K562 (cell line): ENCODE measurements around the gene JMJD1C.

Experiments used
- CTCF ChIP-seq, 3 experiments: IDR thresholded peaks in 2 of 3; conservative IDR thresholded peaks in 1 of 3; 2 replicates each; pipeline ENCODE4 v1.5.1; 2011 to 2012; ENCODE audit warnings: low read length in 3 of 3, mild to moderate bottlenecking in 3 of 3, control low read depth in 2 of 3, improper control_type of control experiment in 1 of 3, inconsistent platforms in 1 of 3, low read depth in 1 of 3, mixed read lengths in 1 of 3, moderate library complexity in 1 of 3; ENCODE audit not compliant: insufficient read depth in 2 of 3
- MLLT1 ChIP-seq, 2 experiments: fragments of 450-650 bp; IDR thresholded peaks; 2 replicates each; pipeline ENCODE4 v1.6.1; 2016
- NR0B1 ChIP-seq: fragments of 450-650 bp; IDR thresholded peaks from one replicate; pipeline ENCODE4 v1.6.1; 2018; ENCODE audit warnings: mild to moderate bottlenecking, moderate library complexity; ENCODE audit not compliant: partially characterized antibody
- POLR2G ChIP-seq: fragments of 200-400 bp; formaldehyde crosslinking; IDR thresholded peaks from 2 replicates; pipeline ENCODE4 v1.6.1; 2017; ENCODE audit warnings: low read depth, mild to moderate bottlenecking, antibody characterized with exemption, low read length, moderate library complexity
- SIN3A ChIP-seq, 2 experiments: fragments of 150-350 bp in 1 of 2; IDR thresholded peaks; 2 replicates each; pipeline ENCODE4 v1.6.1; 2011 to 2016; ENCODE audit warnings: borderline replicate concordance in 2 of 2, low read depth in 2 of 2, low read length in 2 of 2, mild to moderate bottlenecking in 2 of 2, moderate library complexity in 2 of 2; ENCODE audit not compliant: control insufficient read depth in 1 of 2
- ZNF668 ChIP-seq: fragments of 250-450 bp; sonication (Bioruptor Pico); IDR thresholded peaks from 2 replicates; pipeline ENCODE4 v1.8.0; 2022; ENCODE audit warnings: mild to moderate bottlenecking, inconsistent platforms
- ZNF780A ChIP-seq: fragments of 250-450 bp; sonication (Bioruptor Pico); IDR thresholded peaks from 2 replicates; pipeline ENCODE4 v1.5.0; 2021; ENCODE audit warnings: mild to moderate bottlenecking

- TF ChIP-seq ZNF780A (CRISPR knock-in tag) (no peak), NR0B1 (no peak), MLLT1 (IDR thresholded peaks at IDR 0.05) (no peak), POLR2G (no peak), ZNF668 (no peak), CTCF (IDR thresholded peaks at IDR 0.05 in 2 of 3, conservative IDR thresholded peaks at IDR 0.05 in 1 of 3; ENCODE audit: insufficient read depth in 2 of 3, low read depth in 1 of 3, low read length in 3 of 3) (no peak), SIN3A (IDR thresholded peaks at IDR 0.05; ENCODE audit: borderline replicate concordance in 2 of 2, control insufficient read depth in 1 of 2, low read depth in 2 of 2, low read length in 2 of 2) (no peak)
Observed at GRCh38 chr10:63265683-63266235, 200.0 kb downstream of the JMJD1C start.
